D721Med (cell line): Measurements from ENCODE around the gene DNAJB2.
"Not testable (repeated sequence)": the region's sequence is repeated elsewhere in the genome, so short reads cannot be mapped to it uniquely, and the experiment has no call there.

ENCODE experiments used
- DNase-seq: peaks from one replicate; pipeline ENCODE4 v3.0.0; 2011; ENCODE audit warnings: low spot score; ENCODE audit not compliant: insufficient read length
- FAIRE-seq: peaks from 2 replicates; lab custom pipeline; 2011; peaks lifted over from hg19 to GRCh38; lab: Jason Lieb, UNC
- CTCF ChIP-seq: IDR thresholded peaks from 2 replicates; pipeline ENCODE4 v1.5.1; 2012; ENCODE audit warnings: mild to moderate bottlenecking, control low read depth; ENCODE audit not compliant: insufficient read depth; ENCODE audit errors: missing control alignments

Gene DNAJB2

GRCh38 chr2:219285373-219285735 is 6.2 kb downstream of the DNAJB2 start:
- no peak for TF ChIP-seq CTCF
- no peak for FAIRE-seq
- no peak for DNase-seq

- FAIRE-seq (no peak), DNase-seq (no peak)
- TF ChIP-seq CTCF: no peak
Measured at GRCh38 chr2:219285894-219286425, 6.8 kb downstream of the DNAJB2 start.

- TF ChIP-seq CTCF: no peak
- no peak for FAIRE-seq
Measured at GRCh38 chr2:219286436-219287115, 7.4 kb downstream of the DNAJB2 start.

GRCh38 chr2:219287116-219287440 is 7.9 kb downstream of the DNAJB2 start:
- not testable (repeated sequence) for DNase-seq, FAIRE-seq

More at GRCh38 chr2:219286436-219287115, 7.4 kb downstream of the DNAJB2 start:
- no peak for DNase-seq

- TF ChIP-seq CTCF: no peak
- DNase-seq (no peak), FAIRE-seq (no peak)
Measured at GRCh38 chr2:219287580-219288265, 8.6 kb downstream of the DNAJB2 start.

GRCh38 chr2:219289195-219289536 is 10.0 kb downstream of the DNAJB2 start:
- DNase-seq (no peak), FAIRE-seq (no peak)
- no peak for TF ChIP-seq CTCF

- TF ChIP-seq CTCF: no peak
- DNase-seq (no peak), FAIRE-seq (no peak)
Measured at GRCh38 chr2:219289537-219290361, 10.6 kb downstream of the DNAJB2 start.
